Muscle layer of duodenum (tissue), 2 donors: Measurements from ENCODE around the gene PRICKLE2.

Experiments
- H3K27ac ChIP-seq: one replicate; pipeline ENCODE4 v1.7.0; 2013; ENCODE audit warnings: mild to moderate bottlenecking, low read length
- H3K27me3 ChIP-seq: one replicate; pipeline ENCODE4 v1.7.0; 2013; ENCODE audit warnings: low read depth, mild to moderate bottlenecking, control low read depth, low read length
- H3K36me3 ChIP-seq, 2 donors: one replicate each; pipeline ENCODE4 v1.7.0; 2013; ENCODE audit warnings: low read length in 2 of 2, control low read depth in 1 of 2, mild to moderate bottlenecking in 1 of 2; ENCODE audit not compliant: insufficient read depth in 2 of 2, control insufficient read depth in 1 of 2
- H3K4me1 ChIP-seq, 2 donors: one replicate each; pipeline ENCODE4 v1.7.0; 2013; ENCODE audit warnings: low read length in 2 of 2, mild to moderate bottlenecking in 2 of 2, control low read depth in 1 of 2, moderate library complexity in 1 of 2; ENCODE audit not compliant: insufficient read depth in 2 of 2, control insufficient read depth in 1 of 2
- H3K4me3 ChIP-seq, 2 donors: one replicate each; pipeline ENCODE4 v1.7.0; 2013; ENCODE audit warnings: low read length in 2 of 2, low read depth in 1 of 2, mild to moderate bottlenecking in 1 of 2
- H3K9me3 ChIP-seq, 2 donors: one replicate each; pipeline ENCODE4 v1.7.0; 2013; ENCODE audit warnings: low read length in 2 of 2, control low read depth in 1 of 2, mild to moderate bottlenecking in 1 of 2; ENCODE audit not compliant: control insufficient read depth in 1 of 2
- donor health status: healthy.

The PRICKLE2 gene

DNA sequence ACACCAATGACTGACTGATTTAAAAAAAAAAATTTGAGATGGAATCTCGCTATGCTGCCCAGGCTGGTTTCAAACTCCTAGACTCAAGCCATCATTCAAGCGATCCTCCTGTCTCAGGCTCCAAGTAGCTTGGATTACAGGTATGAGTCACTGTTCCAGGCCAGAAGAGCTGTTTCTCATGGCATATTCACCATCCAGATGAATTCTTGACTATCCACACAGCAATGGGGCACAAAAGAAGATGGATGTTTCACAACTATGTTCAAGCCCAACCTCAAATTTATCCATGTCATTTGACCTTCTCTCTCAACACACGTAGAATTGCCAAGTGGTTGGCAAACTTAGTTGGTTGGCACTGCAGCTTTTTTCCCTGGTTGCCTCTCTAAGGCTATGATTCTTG is 40.6 kb downstream of the PRICKLE2 start:
- H3K4me1 ChIP-seq = peaks cover 0 to 49% of the 10 kb centered on the region in 2 donors
- H3K9me3 ChIP-seq = no peaks in the 10 kb centered on the region
- H3K4me3 ChIP-seq = no peak overlapping the region
- H3K27me3 ChIP-seq = no peaks in the 10 kb centered on the region
- no peaks in the 10 kb centered on the region for H3K36me3 ChIP-seq
- no peak overlapping the region for H3K27ac ChIP-seq

DNA sequence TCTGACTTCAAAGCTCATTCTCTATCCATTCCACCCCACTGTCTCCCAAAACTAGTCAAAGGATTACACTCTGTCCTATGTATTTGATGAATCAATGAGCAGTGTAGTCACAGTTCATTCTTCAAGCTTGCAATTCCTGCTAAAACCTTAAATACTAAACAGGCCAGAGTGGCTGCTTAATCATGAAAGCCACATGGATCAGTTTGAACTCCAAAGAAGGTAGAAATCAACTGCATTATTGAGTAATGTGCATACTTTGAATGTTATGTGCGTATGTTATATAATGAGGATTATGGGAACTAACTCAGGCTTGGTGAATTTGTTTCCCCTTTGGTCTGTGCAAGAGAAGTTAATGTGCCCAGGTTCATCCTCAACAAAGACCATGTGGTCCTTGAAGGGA is 45.4 kb downstream of the PRICKLE2 start:
- Histone ChIP-seq H3K4me3 (no peak overlapping the region), H3K4me1 (peaks cover 0 to 4% of the 10 kb centered on the region in 2 donors), H3K36me3 (no peaks in the 10 kb centered on the region), H3K9me3 (no peaks in the 10 kb centered on the region), H3K27me3 (no peaks in the 10 kb centered on the region), H3K27ac (no peak overlapping the region)

DNA sequence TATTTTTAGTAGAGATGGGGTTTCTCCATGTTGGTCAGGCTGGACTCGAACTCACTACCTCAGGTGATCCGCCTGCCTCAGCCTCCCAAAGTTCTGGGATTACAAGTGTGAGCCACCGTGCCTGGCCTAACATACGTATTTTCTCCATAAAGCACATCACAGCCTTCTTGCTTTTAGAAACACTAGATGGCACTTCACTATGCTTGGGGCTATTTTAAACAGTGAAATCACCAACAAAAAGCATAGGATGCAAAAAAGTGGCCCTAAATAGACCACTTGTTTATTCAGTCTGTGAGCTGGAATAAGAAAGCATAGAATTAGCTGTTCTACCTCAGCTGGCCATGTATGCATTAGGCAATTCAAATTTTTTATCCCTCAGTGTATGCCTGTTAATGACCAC is 46.0 kb downstream of the PRICKLE2 start:
- Histone ChIP-seq H3K27me3 (no peaks in the 10 kb centered on the region), H3K9me3 (no peaks in the 10 kb centered on the region), H3K27ac (no peak overlapping the region), H3K36me3 (no peaks in the 10 kb centered on the region), H3K4me1 (no peaks in the 10 kb centered on the region), H3K4me3 (no peak overlapping the region)

DNA sequence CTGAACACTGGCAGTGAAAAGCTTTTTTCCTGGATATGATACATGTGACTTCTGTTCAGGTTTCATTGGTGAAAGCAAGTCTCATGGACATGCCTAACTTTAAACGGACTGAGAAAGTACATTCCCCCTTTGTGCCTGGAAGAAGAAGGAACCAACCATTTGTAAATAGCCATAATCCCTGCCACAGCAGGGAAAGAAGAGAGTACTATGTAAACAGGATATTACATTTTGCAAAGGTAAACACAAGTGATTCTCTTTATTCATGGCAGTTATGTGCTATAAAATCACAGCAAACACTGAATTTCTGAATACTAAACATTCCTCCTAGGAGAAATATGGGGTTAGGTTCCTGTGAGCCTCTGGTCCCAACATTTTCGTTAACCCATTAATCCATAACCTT is 46.8 kb downstream of the PRICKLE2 start:
- Histone ChIP-seq H3K4me3 (no peak overlapping the region), H3K9me3 (no peaks in the 10 kb centered on the region), H3K27ac (no peak overlapping the region), H3K4me1 (no peaks in the 10 kb centered on the region), H3K36me3 (no peaks in the 10 kb centered on the region), H3K27me3 (no peaks in the 10 kb centered on the region)

DNA sequence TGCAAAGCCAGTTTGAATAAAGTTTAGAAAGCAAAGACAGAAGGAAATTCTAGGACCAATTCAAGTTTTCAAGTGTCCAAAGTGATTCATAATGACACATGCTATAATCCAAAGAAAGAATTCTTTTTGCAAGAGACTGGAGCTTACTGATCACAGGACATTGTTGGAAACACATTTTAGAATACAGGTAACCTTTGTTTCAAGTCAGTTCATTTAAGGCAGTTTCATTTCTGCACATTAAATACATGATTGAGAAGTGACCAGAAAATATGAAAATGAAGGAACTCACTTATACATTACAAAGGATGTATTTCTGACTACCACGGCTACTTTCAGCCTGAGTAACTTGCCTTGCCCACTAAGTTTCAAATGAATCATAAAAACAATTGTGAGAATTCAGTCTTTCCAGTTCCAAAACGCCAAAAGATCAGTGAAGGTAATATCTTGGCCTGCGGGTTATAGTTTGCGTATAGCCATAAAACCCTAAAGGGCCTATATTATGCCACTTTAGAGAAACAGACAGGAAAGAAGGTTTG is 48.7 kb downstream of the PRICKLE2 start:
- Histone ChIP-seq H3K4me3 (no peak overlapping the region), H3K27ac (no peak overlapping the region), H3K27me3 (no peaks in the 10 kb centered on the region), H3K36me3 (no peaks in the 10 kb centered on the region), H3K9me3 (no peaks in the 10 kb centered on the region), H3K4me1 (no peaks in the 10 kb centered on the region)

DNA sequence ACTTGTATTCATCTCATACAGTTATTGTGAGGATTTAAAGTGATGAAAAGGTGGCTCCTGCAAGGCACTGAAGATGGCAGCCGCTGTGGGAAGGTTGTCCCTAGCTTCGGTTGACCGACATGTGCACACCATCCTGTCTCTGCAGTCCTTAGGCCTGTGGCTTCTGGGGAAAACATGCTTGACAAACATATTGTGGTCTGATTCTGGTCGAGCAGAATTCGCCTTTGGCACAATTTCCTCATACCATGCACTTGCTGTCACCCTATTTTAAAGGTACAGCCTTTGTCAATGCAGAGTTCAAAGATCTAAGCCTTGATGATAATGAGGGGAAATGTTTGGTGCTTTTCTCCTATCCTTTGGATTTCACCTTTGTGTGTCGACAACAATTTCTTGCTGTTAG is 50.9 kb downstream of the PRICKLE2 start:
- H3K27ac ChIP-seq = no peak overlapping the region
- H3K4me3 ChIP-seq = no peak overlapping the region
- H3K4me1 ChIP-seq = no peaks in the 10 kb centered on the region
- H3K36me3 ChIP-seq = no peaks in the 10 kb centered on the region
- no peaks in the 10 kb centered on the region for H3K27me3 ChIP-seq
- no peaks in the 10 kb centered on the region for H3K9me3 ChIP-seq

DNA sequence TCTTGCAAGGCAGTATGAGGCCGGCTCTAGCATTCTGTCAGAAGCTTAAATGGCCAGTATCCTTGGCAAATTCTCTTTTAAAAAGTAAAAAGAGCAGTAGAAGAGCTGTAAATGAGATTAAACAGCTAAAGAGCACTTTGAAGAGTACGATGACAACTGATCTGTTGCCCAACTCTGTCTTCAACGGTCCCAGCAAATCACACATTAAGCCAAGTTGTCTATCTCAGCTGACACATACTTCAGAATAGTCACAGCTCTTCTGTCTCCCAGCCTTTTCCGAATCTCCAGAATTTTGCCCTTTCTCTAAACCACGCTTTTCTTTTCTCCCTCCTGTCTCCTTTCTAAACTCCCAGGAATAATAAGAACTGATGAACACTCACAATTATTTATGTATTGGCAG is 51.7 kb downstream of the PRICKLE2 start:
- no peak overlapping the region for H3K4me3 ChIP-seq
- no peaks in the 10 kb centered on the region for H3K4me1 ChIP-seq
- no peaks in the 10 kb centered on the region for H3K27me3 ChIP-seq
- H3K27ac ChIP-seq = no peak overlapping the region
- H3K9me3 ChIP-seq = no peaks in the 10 kb centered on the region
- H3K36me3 ChIP-seq = no peaks in the 10 kb centered on the region

DNA sequence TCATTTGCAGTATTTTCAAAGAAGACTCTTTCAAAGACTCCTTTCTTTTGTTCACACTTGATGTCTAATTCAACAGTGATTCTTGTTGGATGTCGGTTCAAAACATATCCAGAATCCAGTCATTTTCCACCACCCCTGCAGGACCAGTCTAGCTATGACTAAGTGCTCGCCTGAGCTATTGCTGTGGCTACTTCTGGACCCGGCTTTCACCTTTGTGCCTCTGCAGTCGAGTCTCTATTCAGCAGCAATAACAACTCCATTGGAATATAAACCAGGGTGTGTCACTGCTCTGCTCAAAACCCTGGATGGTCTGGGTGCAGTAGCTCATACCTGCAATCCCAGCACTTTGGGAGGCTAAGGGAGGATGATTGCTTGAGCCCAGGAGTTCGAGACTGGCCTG is 55.0 kb downstream of the PRICKLE2 start:
- Histone ChIP-seq H3K27ac (no peak overlapping the region), H3K4me3 (no peak overlapping the region), H3K9me3 (no peaks in the 10 kb centered on the region), H3K27me3 (no peaks in the 10 kb centered on the region), H3K4me1 (peaks cover 0 to 19% of the 10 kb centered on the region in 2 donors), H3K36me3 (peaks cover 0 to 4% of the 10 kb centered on the region in 2 donors)

DNA sequence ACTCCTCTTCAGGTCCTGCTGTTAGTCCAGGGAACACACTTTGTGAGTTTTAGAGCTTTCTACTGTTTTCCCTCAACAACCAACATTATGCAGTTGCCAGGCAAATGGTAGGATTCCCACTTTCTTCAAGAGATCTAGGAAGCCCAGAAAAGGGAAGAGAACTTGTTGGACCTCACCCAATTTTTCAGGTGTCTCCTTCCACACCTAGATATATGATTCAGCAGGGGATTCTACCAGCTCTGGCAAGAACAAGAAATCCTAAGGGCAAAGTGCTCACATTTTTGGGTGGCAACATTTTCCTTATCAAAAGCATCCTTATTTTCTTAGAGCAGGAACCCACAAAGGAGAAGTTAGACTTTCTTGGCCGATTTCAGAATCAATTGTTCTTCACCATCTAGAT is 57.4 kb downstream of the PRICKLE2 start:
- no peak overlapping the region for H3K27ac ChIP-seq

DNA sequence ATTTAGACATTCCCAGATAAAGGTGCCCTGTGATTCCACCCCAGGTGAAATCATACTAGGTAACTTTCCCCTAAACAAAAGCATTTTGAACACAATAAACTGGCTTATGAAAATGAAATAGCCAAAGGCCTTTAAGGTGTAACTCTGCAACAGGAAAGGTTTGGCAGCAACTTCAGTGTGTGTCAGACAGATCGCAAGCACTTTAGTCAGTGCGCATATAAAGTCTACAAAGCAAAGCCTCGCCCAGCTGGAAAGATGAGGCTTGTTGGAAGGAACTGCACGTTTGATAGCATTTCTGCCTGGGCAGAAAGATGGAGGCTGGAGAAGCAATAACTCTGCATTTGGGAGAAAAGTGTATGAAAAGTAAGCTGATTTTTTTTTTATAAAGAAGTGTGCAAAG is 57.9 kb downstream of the PRICKLE2 start:
- no peaks in the 10 kb centered on the region for H3K9me3 ChIP-seq
- peaks cover 0 to 31% of the 10 kb centered on the region in 2 donors for H3K4me1 ChIP-seq
- no peaks in the 10 kb centered on the region for H3K27me3 ChIP-seq
- no peak overlapping the region for H3K4me3 ChIP-seq
- H3K27ac ChIP-seq = no peak overlapping the region
- H3K36me3 ChIP-seq = peaks cover 0 to 4% of the 10 kb centered on the region in 2 donors

More for the DNA sequence above, 57.4 kb downstream of the PRICKLE2 start:
- peaks cover 0 to 4% of the 10 kb centered on the region in 2 donors for H3K36me3 ChIP-seq
- H3K4me1 ChIP-seq = peaks cover 0 to 30% of the 10 kb centered on the region in 2 donors
- H3K9me3 ChIP-seq = no peaks in the 10 kb centered on the region
- H3K27me3 ChIP-seq = no peaks in the 10 kb centered on the region
- H3K4me3 ChIP-seq = no peak overlapping the region

DNA sequence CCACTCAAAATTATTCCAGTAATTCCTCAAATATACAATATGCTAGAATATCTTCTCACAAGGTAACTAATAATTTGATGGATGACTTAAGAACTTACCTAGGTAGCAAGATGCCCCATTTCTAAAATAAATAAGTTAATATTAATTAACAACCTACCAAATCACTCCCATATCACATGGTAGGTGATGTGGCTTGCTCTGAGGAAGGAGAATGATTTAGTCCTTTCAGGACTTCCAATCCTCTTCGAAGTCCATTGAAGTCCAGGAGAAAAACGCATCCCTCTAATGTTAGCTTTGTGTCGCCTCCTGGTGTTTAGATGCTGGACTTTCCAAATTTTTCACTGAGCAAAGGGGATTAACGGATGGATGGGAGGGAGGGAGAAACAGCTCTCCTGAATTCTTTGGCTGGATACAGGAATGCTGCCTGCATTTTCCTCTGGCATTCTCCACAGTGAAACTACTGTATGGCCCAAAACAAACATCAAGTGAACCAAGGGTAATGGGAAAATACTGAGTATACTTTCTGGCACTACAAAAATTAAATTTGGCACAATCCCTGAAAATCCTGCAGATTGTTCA is 58.6 kb downstream of the PRICKLE2 start:
- peaks cover 0 to 4% of the 10 kb centered on the region in 2 donors for H3K36me3 ChIP-seq
- H3K4me3 ChIP-seq = no peak overlapping the region
- H3K27ac ChIP-seq = no peak overlapping the region
- H3K27me3 ChIP-seq = no peaks in the 10 kb centered on the region
- H3K9me3 ChIP-seq = no peaks in the 10 kb centered on the region
- peaks cover 0 to 38% of the 10 kb centered on the region in 2 donors for H3K4me1 ChIP-seq

DNA sequence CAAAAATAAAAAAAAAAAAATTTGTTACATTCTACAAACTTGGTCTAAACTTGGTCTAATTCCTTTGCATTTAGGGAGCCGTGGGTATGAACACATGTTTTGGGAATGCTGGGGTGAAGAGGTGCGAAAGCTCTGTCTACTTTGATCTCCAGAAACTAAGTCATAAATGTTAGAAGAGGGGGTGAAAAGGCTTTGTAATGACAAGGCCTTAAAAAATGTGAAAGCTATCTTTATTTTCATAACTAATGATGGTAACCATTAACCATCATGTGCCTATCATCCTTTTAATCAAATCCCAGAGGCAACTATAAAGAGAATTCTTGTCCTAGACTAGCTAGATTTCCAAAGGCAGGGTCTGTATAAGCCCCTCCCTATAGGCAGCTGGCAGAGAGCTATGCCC is 60.9 kb downstream of the PRICKLE2 start:
- no peaks in the 10 kb centered on the region for H3K27me3 ChIP-seq
- H3K27ac ChIP-seq = no peak overlapping the region
- H3K4me3 ChIP-seq = no peak overlapping the region

More for the DNA sequence above, 60.9 kb downstream of the PRICKLE2 start:
- Histone ChIP-seq H3K36me3 (peaks cover 4 to 10% of the 10 kb centered on the region in 2 donors), H3K9me3 (no peaks in the 10 kb centered on the region), H3K4me1 (peaks cover 0 to 50% of the 10 kb centered on the region in 2 donors)
